Measurements from ENCODE around the gene TRPM4.

TRPM4 gene

GRCh38 chr19:49132974-49133609 is 24.5 kb upstream of the TRPM4 start:
- H3K4me3 ChIP-seq (ENCODE audit: low read depth, low read length) = no peak overlapping the region
- TF ChIP-seq, protein P1, sequence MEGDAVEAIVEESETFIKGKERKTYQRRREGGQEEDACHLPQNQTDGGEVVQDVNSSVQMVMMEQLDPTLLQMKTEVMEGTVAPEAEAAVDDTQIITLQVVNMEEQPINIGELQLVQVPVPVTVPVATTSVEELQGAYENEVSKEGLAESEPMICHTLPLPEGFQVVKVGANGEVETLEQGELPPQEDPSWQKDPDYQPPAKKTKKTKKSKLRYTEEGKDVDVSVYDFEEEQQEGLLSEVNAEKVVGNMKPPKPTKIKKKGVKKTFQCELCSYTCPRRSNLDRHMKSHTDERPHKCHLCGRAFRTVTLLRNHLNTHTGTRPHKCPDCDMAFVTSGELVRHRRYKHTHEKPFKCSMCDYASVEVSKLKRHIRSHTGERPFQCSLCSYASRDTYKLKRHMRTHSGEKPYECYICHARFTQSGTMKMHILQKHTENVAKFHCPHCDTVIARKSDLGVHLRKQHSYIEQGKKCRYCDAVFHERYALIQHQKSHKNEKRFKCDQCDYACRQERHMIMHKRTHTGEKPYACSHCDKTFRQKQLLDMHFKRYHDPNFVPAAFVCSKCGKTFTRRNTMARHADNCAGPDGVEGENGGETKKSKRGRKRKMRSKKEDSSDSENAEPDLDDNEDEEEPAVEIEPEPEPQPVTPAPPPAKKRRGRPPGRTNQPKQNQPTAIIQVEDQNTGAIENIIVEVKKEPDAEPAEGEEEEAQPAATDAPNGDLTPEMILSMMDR (IDR thresholded peaks at IDR 0.05) = no peak
- no peaks in the 10 kb centered on the region for H3K4me1 ChIP-seq
- H3K9me3 ChIP-seq (ENCODE audit: control insufficient read depth, low read length) = no peaks in the 10 kb centered on the region
- H3K79me2 ChIP-seq = no peaks in the 10 kb centered on the region
- H3K9ac ChIP-seq = no peak overlapping the region
- no peak overlapping the region for H3K27ac ChIP-seq
- no peaks in the 10 kb centered on the region for H3K27me3 ChIP-seq (ENCODE audit: control insufficient read depth, insufficient read depth, low read length)
- no peak overlapping the region for H3K4me2 ChIP-seq (ENCODE audit: low read length)
- no peaks in the 10 kb centered on the region for H3K36me3 ChIP-seq (ENCODE audit: control insufficient read depth, insufficient read depth, low read length)
- H2AFZ ChIP-seq = no peak overlapping the region

DNA sequence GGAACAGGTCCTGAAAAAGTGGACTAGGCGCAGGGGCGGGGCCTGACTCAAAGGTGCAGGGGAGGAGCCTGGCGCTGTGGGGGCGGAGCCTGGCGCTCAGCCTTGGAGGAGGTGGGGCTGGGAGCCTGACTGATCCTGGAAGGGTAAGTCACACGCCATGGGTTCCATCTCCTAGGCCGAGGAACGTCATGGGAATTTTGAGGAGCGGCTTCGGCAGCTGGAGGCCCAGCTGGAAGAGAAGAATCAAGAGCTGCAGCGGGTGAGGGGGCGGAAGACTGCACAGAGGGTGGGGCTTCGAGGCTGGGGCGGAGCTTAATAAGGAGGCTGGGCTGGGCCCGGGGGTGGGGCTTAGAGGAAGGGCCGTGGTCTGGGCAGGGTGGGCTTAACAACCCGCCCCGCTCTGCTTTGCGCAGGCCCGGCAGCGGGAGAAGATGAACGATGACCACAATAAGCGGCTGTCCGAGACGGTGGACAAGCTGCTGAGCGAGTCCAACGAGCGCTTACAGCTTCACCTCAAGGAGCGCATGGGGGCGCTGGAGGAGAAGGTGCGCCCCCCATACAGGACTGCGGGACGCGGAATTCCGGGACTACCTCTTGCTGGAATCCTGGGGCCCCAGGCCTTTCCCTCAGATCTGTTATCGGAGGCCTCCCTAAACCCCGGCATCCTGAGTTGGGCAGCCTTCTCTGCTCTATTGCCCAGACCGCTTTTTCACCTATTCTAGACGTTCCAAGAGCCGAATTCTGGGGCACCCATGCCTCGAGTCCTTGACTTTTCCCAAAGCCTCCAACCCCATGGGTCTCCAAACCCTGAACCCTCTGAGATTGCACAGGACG is 23.8 kb upstream of the TRPM4 start:
- no peak overlapping the region for H3K4me3 ChIP-seq (ENCODE audit: low read depth, low read length)
- H3K27me3 ChIP-seq (ENCODE audit: control insufficient read depth, insufficient read depth, low read length) = no peaks in the 10 kb centered on the region
- no peaks in the 10 kb centered on the region for H3K4me1 ChIP-seq
- TF ChIP-seq, protein P1 (IDR thresholded peaks at IDR 0.05) = no peak
- no peak overlapping the region for H3K27ac ChIP-seq
- no peaks in the 10 kb centered on the region for H3K79me2 ChIP-seq
- no peak overlapping the region for H3K9ac ChIP-seq
- no peaks in the 10 kb centered on the region for H3K9me3 ChIP-seq (ENCODE audit: control insufficient read depth, low read length)
- no peaks in the 10 kb centered on the region for H3K36me3 ChIP-seq (ENCODE audit: control insufficient read depth, insufficient read depth, low read length)
- peak overlapping the region; percentile 3 for H2AFZ ChIP-seq
- H3K4me2 ChIP-seq (ENCODE audit: low read length) = no peak overlapping the region

DNA sequence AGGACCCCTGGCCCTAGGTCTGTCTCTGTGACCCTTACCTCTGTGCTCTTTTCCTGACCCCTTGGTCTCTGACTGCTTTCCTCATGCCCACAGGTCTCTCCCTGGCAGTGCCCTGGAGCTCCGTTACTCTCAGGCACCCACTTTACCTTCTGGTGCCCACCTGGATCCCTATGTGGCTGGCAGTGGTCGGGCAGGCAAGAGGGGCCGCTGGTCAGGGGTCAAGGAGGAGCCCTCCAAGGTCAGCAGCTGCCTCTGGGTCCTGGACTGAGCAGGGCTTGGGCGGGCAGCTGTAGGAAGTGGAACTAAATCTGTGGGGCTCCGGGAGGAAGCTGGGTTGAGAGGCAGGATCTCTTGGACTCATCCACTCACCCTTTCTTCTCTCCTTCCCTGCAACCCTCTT is 21.9 kb upstream of the TRPM4 start:
- Histone ChIP-seq H3K4me1 (no peaks in the 10 kb centered on the region), H3K4me3 (ENCODE audit: low read depth, low read length) (no peak overlapping the region), H3K79me2 (no peaks in the 10 kb centered on the region), H3K9ac (no peak overlapping the region), H2AFZ (no peak overlapping the region), H3K27ac (no peak overlapping the region), H3K27me3 (ENCODE audit: control insufficient read depth, insufficient read depth, low read length) (no peaks in the 10 kb centered on the region), H3K9me3 (ENCODE audit: control insufficient read depth, low read length) (no peaks in the 10 kb centered on the region), H3K36me3 (ENCODE audit: control insufficient read depth, insufficient read depth, low read length) (no peaks in the 10 kb centered on the region), H3K4me2 (ENCODE audit: low read length) (no peak overlapping the region)
- TF ChIP-seq, protein P1 (IDR thresholded peaks at IDR 0.05) = no peak

DNA sequence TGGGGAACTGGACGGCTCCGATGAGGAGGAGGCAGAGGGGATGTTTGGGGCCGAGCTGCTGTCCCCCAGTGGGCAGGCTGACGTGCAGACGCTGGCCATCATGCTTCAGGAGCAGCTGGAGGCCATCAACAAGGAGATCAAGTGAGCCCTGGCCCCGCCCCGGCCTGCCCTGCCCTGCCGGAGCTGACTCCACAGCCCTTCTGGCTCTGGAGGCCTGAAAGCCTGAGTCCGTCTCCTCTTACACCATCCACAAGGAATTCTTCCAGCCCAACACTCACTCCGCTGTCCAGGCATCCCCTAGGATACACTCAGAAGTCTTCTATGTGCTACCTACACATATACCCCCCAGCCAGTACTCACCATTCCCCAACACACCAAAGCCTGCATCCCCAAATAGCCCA is 20.8 kb upstream of the TRPM4 start:
- Histone ChIP-seq H3K27me3 (ENCODE audit: control insufficient read depth, insufficient read depth, low read length) (no peaks in the 10 kb centered on the region), H3K4me2 (ENCODE audit: low read length) (no peak overlapping the region), H2AFZ (no peak overlapping the region), H3K4me1 (no peaks in the 10 kb centered on the region), H3K36me3 (ENCODE audit: control insufficient read depth, insufficient read depth, low read length) (no peaks in the 10 kb centered on the region), H3K9me3 (ENCODE audit: control insufficient read depth, low read length) (no peaks in the 10 kb centered on the region), H3K27ac (no peak overlapping the region), H3K79me2 (no peaks in the 10 kb centered on the region), H3K9ac (no peak overlapping the region), H3K4me3 (ENCODE audit: low read depth, low read length) (no peak overlapping the region)
- TF ChIP-seq, protein P1 (IDR thresholded peaks at IDR 0.05) = no peak
